Measurements from ENCODE around the gene PCK1. TPM values are rescaled to one million over a fixed set of nuclear protein-coding genes. Genes with fewer than 3 reads are reported as not detected.
A peak's percentile ranks its signal among the peaks of the same experiment; 100 is the strongest.

The PCK1 gene
- total and polyA plus RNA-seq, 2 experiments from 2014 or later: not detected

DNA sequence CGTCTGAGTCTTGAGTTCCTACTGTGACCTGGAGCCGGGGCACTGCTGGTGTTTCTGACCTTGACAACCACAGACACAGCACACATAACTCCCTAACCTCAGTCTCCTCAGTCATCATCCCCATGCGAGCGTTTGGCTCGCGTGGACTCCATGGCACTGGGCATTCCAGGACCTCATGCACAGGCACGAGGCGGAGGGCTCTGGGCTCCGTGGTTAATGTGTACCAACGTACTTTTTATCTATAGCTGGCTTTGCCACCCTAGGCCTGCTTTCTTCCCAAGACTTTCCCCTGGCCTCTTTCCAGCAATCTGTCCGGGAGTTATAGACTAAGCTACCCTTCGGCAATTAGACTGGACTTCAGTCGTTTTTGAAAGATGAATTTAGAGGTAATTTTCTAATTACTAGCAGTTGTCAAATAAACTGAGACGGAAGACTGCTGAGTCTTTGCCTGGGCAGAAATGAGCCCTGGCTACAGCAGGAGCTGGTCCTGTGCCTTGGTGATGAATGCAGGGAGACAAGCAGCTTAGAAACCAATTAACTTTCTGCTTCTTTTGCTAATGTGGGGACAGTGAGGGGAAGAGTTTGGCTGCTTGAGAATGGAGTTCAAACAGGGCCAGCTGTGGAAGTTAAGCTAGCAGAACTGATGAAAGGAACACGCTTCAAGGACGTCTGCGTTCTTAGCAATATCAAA, 19.9 kb upstream of the PCK1 start:
- ATAC-seq (peak; percentile 32; the same call in 1 of the 3 replicates), DNase-seq (ENCODE audit: low spot score) (no peak)
- no peak overlapping the region for H3K4me3 ChIP-seq
- peaks cover 9% of the 10 kb centered on the region for H3K27me3 Mint-ChIP-seq (ENCODE audit: insufficient read depth, low read depth, poor library complexity)
- no peaks in the 10 kb centered on the region for H3F3A ChIP-seq (replicated peaks; ENCODE audit: low read depth)
- H3K27me3 ChIP-seq (ENCODE audit: insufficient read depth): no peaks in the 10 kb centered on the region
- no peak overlapping the region for H2AFZ ChIP-seq
- no peak overlapping the region for H3K27ac Mint-ChIP-seq
- no peak overlapping the region for H3K4me2 ChIP-seq
- H3K9me2 ChIP-seq (ENCODE audit: insufficient read depth): no peaks in the 10 kb centered on the region
- H3K4me1 ChIP-seq (ENCODE audit: insufficient read depth): no peaks in the 10 kb centered on the region
- H3K27ac ChIP-seq (ENCODE audit: low read depth): no peak overlapping the region
- peaks cover 21% of the 10 kb centered on the region for H3K9me3 Mint-ChIP-seq
- H4K20me1 ChIP-seq (replicated peaks; ENCODE audit: insufficient read depth): no peaks in the 10 kb centered on the region
- H3K4me3 Mint-ChIP-seq: no peak overlapping the region
- peaks cover 4% of the 10 kb centered on the region for H3K4me1 Mint-ChIP-seq
- no peaks in the 10 kb centered on the region for H3K36me3 ChIP-seq (ENCODE audit: insufficient read depth)
- no peaks in the 10 kb centered on the region for H3K79me2 ChIP-seq (replicated peaks; ENCODE audit: insufficient read depth)
- H3K36me3 Mint-ChIP-seq (ENCODE audit: low read depth): peaks cover 15% of the 10 kb centered on the region; the same call in 1 of the 3 replicates
- no peak for TF ChIP-seq ZNF114 (CRISPR knock-in tag; IDR thresholded peaks at IDR 0.05)
- no peak for TF ChIP-seq CREB1 (CRISPR knock-in tag; IDR thresholded peaks at IDR 0.05; ENCODE audit: low read depth)
- TF ChIP-seq, protein P1, sequence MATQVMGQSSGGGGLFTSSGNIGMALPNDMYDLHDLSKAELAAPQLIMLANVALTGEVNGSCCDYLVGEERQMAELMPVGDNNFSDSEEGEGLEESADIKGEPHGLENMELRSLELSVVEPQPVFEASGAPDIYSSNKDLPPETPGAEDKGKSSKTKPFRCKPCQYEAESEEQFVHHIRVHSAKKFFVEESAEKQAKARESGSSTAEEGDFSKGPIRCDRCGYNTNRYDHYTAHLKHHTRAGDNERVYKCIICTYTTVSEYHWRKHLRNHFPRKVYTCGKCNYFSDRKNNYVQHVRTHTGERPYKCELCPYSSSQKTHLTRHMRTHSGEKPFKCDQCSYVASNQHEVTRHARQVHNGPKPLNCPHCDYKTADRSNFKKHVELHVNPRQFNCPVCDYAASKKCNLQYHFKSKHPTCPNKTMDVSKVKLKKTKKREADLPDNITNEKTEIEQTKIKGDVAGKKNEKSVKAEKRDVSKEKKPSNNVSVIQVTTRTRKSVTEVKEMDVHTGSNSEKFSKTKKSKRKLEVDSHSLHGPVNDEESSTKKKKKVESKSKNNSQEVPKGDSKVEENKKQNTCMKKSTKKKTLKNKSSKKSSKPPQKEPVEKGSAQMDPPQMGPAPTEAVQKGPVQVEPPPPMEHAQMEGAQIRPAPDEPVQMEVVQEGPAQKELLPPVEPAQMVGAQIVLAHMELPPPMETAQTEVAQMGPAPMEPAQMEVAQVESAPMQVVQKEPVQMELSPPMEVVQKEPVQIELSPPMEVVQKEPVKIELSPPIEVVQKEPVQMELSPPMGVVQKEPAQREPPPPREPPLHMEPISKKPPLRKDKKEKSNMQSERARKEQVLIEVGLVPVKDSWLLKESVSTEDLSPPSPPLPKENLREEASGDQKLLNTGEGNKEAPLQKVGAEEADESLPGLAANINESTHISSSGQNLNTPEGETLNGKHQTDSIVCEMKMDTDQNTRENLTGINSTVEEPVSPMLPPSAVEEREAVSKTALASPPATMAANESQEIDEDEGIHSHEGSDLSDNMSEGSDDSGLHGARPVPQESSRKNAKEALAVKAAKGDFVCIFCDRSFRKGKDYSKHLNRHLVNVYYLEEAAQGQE (IDR thresholded peaks at IDR 0.05; ENCODE audit: unreplicated experiment): no peak
- TF ChIP-seq, protein P2, sequence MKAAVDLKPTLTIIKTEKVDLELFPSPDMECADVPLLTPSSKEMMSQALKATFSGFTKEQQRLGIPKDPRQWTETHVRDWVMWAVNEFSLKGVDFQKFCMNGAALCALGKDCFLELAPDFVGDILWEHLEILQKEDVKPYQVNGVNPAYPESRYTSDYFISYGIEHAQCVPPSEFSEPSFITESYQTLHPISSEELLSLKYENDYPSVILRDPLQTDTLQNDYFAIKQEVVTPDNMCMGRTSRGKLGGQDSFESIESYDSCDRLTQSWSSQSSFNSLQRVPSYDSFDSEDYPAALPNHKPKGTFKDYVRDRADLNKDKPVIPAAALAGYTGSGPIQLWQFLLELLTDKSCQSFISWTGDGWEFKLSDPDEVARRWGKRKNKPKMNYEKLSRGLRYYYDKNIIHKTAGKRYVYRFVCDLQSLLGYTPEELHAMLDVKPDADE (IDR thresholded peaks at IDR 0.05): no peak
- TF ChIP-seq ZNF331 (CRISPR knock-in tag; IDR thresholded peaks at IDR 0.05; ENCODE audit: low read depth): no peak
- TF ChIP-seq JUNB (IDR thresholded peaks at IDR 0.05; ENCODE audit: unreplicated experiment): no peak
- no peak for TF ChIP-seq POLR2AphosphoS5 (IDR thresholded peaks at IDR 0.05; ENCODE audit: low read depth)
- TF ChIP-seq, protein P3, sequence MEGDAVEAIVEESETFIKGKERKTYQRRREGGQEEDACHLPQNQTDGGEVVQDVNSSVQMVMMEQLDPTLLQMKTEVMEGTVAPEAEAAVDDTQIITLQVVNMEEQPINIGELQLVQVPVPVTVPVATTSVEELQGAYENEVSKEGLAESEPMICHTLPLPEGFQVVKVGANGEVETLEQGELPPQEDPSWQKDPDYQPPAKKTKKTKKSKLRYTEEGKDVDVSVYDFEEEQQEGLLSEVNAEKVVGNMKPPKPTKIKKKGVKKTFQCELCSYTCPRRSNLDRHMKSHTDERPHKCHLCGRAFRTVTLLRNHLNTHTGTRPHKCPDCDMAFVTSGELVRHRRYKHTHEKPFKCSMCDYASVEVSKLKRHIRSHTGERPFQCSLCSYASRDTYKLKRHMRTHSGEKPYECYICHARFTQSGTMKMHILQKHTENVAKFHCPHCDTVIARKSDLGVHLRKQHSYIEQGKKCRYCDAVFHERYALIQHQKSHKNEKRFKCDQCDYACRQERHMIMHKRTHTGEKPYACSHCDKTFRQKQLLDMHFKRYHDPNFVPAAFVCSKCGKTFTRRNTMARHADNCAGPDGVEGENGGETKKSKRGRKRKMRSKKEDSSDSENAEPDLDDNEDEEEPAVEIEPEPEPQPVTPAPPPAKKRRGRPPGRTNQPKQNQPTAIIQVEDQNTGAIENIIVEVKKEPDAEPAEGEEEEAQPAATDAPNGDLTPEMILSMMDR (conservative IDR thresholded peaks at IDR 0.05; ENCODE audit: low read depth in 2 of 2): no peak
- no peak for TF ChIP-seq STAT1 (IDR thresholded peaks at IDR 0.05; ENCODE audit: unreplicated experiment)
- TF ChIP-seq EZH2phosphoT487 (IDR thresholded peaks at IDR 0.05; ENCODE audit: unreplicated experiment): no peak
- TF ChIP-seq NANOG (IDR thresholded peaks at IDR 0.05; ENCODE audit: borderline replicate concordance): no peak
- TF ChIP-seq, protein P4, sequence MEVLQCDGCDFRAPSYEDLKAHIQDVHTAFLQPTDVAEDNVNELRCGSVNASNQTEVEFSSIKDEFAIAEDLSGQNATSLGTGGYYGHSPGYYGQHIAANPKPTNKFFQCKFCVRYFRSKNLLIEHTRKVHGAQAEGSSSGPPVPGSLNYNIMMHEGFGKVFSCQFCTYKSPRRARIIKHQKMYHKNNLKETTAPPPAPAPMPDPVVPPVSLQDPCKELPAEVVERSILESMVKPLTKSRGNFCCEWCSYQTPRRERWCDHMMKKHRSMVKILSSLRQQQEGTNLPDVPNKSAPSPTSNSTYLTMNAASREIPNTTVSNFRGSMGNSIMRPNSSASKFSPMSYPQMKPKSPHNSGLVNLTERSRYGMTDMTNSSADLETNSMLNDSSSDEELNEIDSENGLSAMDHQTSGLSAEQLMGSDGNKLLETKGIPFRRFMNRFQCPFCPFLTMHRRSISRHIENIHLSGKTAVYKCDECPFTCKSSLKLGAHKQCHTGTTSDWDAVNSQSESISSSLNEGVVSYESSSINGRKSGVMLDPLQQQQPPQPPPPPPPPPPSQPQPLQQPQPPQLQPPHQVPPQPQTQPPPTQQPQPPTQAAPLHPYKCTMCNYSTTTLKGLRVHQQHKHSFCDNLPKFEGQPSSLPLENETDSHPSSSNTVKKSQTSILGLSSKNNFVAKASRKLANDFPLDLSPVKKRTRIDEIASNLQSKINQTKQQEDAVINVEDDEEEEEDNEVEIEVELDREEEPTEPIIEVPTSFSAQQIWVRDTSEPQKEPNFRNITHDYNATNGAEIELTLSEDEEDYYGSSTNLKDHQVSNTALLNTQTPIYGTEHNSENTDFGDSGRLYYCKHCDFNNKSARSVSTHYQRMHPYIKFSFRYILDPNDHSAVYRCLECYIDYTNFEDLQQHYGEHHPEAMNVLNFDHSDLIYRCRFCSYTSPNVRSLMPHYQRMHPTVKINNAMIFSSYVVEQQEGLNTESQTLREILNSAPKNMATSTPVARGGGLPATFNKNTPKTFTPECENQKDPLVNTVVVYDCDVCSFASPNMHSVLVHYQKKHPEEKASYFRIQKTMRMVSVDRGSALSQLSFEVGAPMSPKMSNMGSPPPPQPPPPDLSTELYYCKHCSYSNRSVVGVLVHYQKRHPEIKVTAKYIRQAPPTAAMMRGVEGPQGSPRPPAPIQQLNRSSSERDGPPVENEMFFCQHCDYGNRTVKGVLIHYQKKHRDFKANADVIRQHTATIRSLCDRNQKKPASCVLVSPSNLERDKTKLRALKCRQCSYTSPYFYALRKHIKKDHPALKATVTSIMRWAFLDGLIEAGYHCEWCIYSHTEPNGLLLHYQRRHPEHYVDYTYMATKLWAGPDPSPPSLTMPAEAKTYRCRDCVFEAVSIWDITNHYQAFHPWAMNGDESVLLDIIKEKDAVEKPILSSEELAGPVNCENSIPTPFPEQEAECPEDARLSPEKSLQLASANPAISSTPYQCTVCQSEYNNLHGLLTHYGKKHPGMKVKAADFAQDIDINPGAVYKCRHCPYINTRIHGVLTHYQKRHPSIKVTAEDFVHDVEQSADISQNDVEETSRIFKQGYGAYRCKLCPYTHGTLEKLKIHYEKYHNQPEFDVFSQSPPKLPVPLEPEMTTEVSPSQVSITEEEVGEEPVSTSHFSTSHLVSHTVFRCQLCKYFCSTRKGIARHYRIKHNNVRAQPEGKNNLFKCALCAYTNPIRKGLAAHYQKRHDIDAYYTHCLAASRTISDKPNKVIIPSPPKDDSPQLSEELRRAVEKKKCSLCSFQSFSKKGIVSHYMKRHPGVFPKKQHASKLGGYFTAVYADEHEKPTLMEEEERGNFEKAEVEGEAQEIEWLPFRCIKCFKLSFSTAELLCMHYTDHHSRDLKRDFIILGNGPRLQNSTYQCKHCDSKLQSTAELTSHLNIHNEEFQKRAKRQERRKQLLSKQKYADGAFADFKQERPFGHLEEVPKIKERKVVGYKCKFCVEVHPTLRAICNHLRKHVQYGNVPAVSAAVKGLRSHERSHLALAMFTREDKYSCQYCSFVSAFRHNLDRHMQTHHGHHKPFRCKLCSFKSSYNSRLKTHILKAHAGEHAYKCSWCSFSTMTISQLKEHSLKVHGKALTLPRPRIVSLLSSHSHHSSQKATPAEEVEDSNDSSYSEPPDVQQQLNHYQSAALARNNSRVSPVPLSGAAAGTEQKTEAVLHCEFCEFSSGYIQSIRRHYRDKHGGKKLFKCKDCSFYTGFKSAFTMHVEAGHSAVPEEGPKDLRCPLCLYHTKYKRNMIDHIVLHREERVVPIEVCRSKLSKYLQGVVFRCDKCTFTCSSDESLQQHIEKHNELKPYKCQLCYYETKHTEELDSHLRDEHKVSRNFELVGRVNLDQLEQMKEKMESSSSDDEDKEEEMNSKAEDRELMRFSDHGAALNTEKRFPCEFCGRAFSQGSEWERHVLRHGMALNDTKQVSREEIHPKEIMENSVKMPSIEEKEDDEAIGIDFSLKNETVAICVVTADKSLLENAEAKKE (CRISPR knock-in tag; IDR thresholded peaks at IDR 0.05): no peak
- no peak for TF ChIP-seq EZH2 (IDR thresholded peaks at IDR 0.05; ENCODE audit: low read depth, unreplicated experiment)
